Measurements from ENCODE around the gene STK38L.
"Not testable (repeated sequence)": the region's sequence is repeated elsewhere in the genome, so short reads cannot be mapped to it uniquely, and the experiment has no call there.

The STK38L gene

GRCh38 chr12:27226407-27226929 lies 17.6 kb upstream of the STK38L start:
- no peak for DNase-seq (ENCODE audit: low read depth)

- no peak for DNase-seq (ENCODE audit: low read depth)
Measured at GRCh38 chr12:27229367-27229766, 14.7 kb upstream of the STK38L start.

GRCh38 chr12:27231374-27231773 lies 12.7 kb upstream of the STK38L start:
- not testable (repeated sequence) for DNase-seq (ENCODE audit: low read depth)

- DNase-seq (ENCODE audit: low read depth): no peak
Measured at GRCh38 chr12:27233814-27234213, 10.3 kb upstream of the STK38L start.

- no peak for DNase-seq (ENCODE audit: low read depth)
Measured at GRCh38 chr12:27236498-27236897, 7.6 kb upstream of the STK38L start.

GRCh38 chr12:27237790-27238771 lies 6.0 kb upstream of the STK38L start:
- DNase-seq (ENCODE audit: low read depth): no peak

- DNase-seq (ENCODE audit: low read depth): no peak
Measured at GRCh38 chr12:27243006-27243405, 1.1 kb upstream of the STK38L start.

GRCh38 chr12:27244689-27245488 lies 803 bp downstream of the STK38L start:
- no peak for DNase-seq (ENCODE audit: low read depth)

- DNase-seq (ENCODE audit: low read depth): no peak
Measured at GRCh38 chr12:27246141-27246540, 2.1 kb downstream of the STK38L start.

- no peak for DNase-seq (ENCODE audit: low read depth)
Measured at GRCh38 chr12:27246774-27247173, 2.7 kb downstream of the STK38L start.

- no peak for DNase-seq (ENCODE audit: low read depth)
Measured at GRCh38 chr12:27252934-27253333, 8.8 kb downstream of the STK38L start.

- no peak for DNase-seq (ENCODE audit: low read depth)
Measured at GRCh38 chr12:27253347-27253746, 9.3 kb downstream of the STK38L start.

GRCh38 chr12:27255806-27256205 lies 11.7 kb downstream of the STK38L start:
- no peak for DNase-seq (ENCODE audit: low read depth)

GRCh38 chr12:27257104-27257843 lies 13.2 kb downstream of the STK38L start:
- no peak for DNase-seq (ENCODE audit: low read depth)

GRCh38 chr12:27260746-27261145 lies 16.7 kb downstream of the STK38L start:
- no peak for DNase-seq (ENCODE audit: low read depth)

GRCh38 chr12:27261866-27262265 lies 17.8 kb downstream of the STK38L start:
- no peak for DNase-seq (ENCODE audit: low read depth)

- no peak for DNase-seq (ENCODE audit: low read depth)
Measured at GRCh38 chr12:27270148-27270547, 26.1 kb downstream of the STK38L start.

GRCh38 chr12:27271206-27271605 lies 27.1 kb downstream of the STK38L start:
- DNase-seq (ENCODE audit: low read depth): no peak

GRCh38 chr12:27272373-27273028 lies 28.4 kb downstream of the STK38L start:
- no peak for DNase-seq (ENCODE audit: low read depth)

- no peak for DNase-seq (ENCODE audit: low read depth)
Measured at GRCh38 chr12:27273114-27273513, 29.0 kb downstream of the STK38L start.

GRCh38 chr12:27274706-27275105 lies 30.6 kb downstream of the STK38L start:
- no peak for DNase-seq (ENCODE audit: low read depth)

All from stimulated activated CD8-positive, alpha-beta memory T cell treated with anti-CD3 and anti-CD28 coated beads, Interleukin-4, amount 100 ng/mL, for 24 hours (primary cell).